Pons (tissue), 1 donor: ENCODE data around the gene PRKCE.
A peak's percentile ranks its signal among the peaks of the same experiment; 100 is the strongest.

Experiments used
- DNase-seq: peaks from one replicate; pipeline ENCODE4 v3.0.0-alpha.2; 2016; ENCODE audit warnings: low spot score

Gene PRKCE

DNA sequence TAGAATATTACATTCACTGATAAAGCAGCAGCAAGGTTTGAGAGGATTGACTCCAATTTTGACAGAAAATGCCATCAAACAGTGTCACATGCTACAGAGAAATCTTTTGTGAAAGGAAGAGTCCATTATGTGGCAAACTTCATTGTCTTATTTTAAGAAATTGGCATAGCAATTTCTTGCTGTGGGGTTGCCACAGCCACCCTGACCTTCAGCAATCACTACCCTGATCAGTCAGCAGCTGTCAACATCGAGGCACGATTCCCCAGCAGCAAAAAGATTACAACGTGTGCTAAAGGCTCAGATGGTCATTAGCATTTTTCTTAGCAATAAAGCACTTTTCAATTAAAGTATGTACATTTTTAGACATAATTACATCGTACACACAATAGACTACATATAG lies 74.7 kb downstream of the PRKCE start:
- DNase-seq: no peak

DNA sequence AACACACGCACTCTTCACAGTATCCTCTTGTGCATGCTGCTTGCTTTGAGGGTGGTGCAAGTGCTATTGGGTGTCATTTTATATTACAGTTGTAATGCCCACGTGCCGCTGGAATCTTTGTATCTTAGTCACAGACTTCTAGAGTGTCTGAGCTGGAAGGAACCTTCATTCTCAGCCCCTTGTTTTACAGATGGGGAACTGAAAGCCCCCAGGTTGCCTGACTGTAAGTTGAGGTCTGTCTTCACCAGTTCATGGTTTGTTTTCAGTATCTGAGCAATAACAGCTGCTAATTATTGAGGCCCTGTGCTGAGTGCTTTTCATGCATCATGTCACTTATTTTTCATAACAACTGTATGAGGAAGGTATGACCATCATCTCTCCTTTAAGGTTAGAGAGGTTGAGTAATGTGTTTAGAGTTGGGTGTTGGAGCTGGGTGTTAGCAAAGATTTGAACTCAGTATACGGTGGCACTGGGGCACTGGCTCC lies 77.0 kb downstream of the PRKCE start:
- no peak for DNase-seq

GRCh38 chr2:45729753-45730512 lies 78.5 kb downstream of the PRKCE start:
- DNase-seq: peak; percentile 48

GRCh38 chr2:45731141-45731540 lies 79.7 kb downstream of the PRKCE start:
- no peak for DNase-seq

DNA sequence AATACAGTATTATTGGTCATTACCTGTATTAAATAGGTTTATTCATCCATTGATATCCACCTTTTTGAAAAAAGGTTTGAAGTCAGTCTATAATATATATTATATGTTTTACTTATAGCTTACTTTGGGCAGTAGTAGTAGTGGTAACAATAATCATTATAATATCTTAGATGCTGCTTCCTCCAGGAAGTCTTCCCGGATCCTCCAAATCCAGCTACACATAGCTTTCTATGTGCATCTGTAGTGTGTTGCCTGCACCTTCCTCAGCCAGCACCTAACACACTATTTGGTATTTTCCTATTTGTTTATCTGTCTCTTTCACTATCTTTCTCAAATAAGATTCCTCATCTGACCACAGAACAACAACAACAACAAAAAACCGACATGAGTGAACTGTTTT lies 81.0 kb downstream of the PRKCE start:
- no peak for DNase-seq

DNA sequence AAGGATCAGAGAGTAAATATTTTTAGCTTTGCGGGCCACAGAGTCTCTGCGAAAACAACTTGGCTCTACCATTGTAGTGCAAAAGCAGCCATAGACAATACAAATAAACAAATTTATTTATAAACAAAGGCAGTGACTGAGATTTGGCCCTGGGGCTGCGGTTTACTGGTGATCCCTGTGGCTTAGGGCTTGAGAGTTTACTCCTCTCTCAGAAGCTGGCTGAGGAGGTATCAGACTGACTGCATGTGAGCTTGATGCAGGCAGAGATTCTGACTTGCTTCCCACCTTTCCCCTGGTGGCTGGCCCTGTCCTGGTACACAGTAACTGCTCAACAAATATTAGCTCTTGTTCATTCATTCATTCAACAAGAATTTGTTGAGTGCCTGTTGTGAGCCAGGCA lies 81.5 kb downstream of the PRKCE start:
- DNase-seq: no peak

DNA sequence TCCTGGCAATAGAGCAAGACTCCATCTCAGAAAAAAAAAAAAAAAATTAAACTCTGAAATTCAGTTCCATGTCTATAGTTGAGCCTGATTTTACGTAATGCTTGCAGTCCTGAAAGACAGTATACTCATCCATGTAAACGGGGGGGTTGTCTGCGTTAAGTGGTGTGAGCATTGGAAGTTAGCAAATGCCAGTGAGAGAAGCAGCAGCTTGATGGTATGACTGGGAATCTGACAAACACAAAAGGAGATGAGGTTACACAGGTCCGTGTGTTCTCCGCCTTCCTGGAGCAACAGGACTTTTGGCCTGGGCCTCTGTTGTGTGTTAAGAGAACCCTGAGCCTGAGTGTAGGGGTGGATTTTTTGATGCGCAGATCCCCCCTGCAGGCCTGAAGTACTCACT lies 82.9 kb downstream of the PRKCE start:
- no peak for DNase-seq

DNA sequence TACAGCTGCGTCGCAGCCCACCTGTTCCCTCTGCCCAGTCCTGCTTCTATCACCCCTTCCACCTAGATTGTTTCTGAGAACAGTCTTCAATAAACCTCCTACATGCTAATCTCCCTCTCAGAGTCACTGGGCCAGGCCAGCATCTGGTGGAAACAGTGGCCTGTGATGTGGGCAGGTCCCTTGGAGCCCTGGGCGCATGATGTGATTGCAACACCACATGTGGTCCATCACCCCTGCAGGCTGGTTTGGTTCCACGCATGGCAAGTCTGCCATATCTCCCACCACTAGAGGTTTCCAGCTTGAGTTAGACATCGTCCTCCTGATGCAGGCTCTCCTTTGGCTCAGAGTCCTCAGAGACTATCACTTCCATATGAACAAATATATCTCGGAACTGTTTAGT lies 83.5 kb downstream of the PRKCE start:
- DNase-seq: no peak

- no peak for DNase-seq
These were observed 85.6 kb downstream of the PRKCE start for GRCh38 chr2:45736757-45737704.

GRCh38 chr2:45739796-45740485 lies 88.5 kb downstream of the PRKCE start:
- no peak for DNase-seq

DNA sequence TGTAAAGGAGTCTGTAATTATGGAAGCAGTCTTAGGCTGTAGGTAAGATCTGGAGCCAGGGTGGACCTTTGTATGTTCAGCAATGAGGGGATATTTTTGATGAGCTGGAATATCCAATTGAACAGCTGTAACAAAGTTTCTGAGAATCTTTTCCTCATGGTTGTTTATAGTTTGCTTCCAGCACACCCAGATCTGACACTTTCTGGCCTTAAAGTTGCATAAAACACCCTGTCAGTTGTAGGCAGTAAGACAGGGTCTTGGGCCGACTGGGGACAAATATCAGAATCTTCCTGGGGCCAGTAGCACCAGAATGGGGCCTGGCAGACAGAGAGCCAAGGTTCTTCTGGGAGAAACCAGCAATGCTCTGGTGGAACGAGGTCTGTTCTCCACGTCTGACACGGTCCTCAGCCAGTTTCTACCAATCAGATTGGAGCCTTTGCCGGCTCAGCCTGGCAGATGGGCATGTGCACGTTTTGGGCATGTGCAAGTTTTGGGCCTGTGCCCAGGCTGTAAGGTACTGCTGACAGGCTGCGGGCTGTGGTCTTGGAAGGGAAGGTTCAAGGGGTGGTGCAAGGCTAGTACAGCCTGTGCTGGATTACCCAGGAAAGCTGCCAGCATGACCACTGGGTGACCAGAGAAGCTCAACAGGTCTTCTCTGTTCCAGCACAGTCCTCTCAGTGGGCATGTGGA lies 89.8 kb downstream of the PRKCE start:
- DNase-seq: no peak

DNA sequence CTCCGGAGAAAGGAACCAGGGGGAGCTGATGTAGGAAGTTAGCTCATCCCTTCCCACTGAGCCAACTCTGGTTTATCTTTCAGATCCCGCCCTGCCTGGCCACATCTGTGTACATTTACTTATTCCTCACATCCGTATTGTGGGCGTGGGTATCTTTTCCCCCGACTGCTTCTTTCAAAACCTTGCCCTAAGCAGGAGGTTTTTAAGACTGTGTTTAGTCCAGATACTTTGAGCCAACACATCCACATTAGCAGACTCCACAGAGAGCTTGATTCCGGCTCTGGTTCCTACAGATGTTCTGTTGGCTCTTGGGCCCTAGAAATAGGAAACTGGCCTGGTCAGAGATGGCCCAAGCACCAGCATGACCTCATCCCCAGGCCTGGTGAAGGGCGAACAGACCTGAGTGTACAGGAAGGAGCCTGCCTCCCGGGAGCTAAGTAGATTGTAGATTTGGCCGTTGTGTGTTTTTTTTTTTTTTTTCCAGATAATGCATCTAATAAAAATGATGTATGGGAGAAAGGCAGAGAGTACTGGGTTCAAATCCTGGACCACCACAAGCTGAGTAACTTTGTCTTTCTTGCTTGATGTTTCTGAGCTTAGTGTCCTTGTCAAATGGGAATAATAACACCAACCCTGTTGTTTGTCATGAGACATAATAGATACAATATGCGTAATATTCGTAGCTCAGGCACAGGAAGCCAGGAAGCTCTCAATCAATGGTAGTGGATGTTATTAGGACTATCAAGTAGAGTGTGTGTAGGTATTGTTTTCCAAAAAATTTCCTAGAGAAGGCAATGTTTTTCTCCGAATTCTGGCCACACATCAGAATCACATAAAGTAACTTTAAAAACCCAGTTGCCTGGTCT lies 92.3 kb downstream of the PRKCE start:
- DNase-seq: no peak

DNA sequence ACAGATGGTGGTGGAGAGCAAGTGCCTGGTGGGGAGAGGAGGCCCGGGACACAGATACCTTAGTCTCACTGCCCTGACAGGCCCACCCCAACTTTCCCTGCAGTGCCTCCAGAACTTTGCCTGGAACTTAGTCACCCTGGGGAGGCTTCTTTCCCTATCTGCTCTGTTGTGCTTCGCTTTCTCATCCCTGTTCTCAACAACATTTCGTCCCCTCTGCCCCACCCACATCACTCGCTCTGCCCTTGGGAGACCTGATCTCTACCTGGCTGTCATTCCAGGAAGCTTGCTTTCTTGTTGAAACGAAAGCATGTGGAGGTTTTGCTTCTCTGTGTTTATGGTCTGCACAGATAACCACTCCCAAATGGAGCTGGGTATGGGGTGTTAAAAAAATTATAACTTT lies 93.8 kb downstream of the PRKCE start:
- DNase-seq: no peak

DNA sequence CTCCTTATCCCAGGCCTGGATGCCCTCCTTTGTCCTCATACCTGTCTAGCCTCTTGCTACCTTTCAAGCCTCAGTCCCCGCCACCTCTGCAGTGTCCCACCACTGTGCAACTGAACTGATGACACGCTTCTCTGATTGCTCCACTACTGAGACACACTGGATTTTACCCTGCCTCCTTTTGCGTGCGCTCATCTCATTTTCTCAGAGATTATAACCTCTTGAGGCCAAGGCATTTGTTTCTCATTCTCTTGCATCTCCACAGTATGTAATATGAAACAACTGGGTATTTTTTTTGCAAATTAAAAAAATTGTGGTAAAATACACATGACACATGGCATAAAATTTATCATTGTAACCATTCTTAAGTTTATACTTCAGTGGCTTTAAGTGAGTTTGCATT lies 95.4 kb downstream of the PRKCE start:
- no peak for DNase-seq

DNA sequence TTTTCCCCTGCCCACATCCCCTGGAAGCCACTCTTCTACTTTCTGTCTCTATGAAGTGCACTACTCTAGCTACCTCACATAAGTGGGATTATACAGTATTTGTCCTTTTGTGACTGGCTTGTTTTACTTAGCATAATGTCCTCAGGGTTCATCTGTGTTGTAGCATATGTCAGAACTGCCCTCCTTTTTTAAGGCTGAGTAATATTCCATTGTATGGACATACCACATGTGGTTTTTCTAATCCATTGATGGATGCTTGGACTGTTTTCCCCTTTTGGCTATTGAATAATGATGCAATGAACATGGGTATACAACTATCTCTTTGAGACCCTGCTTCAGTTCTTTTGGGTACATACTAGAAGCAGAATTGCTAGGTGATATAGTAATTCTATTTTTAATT lies 95.9 kb downstream of the PRKCE start:
- no peak for DNase-seq

- no peak for DNase-seq
These were observed 96.8 kb downstream of the PRKCE start for GRCh38 chr2:45748239-45748638.

DNA sequence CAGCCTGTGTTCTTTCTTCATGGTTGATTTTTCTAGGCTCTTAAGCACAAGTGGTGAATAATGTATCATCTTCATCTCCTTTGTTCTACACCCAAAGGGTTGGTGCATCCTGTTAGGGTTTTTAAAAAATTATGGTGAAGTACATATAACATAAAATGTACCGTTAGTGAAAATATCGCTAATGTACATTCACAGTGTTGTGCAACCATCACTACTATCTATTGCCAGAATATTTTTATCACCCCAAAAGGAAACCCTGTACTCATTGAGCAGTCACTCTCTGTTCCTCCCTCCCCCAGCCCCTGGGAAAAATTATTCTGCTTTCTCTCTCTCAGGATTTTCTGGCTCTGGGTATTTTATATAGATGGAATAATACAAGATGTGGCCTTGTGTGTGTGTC lies 98.5 kb downstream of the PRKCE start:
- no peak for DNase-seq

DNA sequence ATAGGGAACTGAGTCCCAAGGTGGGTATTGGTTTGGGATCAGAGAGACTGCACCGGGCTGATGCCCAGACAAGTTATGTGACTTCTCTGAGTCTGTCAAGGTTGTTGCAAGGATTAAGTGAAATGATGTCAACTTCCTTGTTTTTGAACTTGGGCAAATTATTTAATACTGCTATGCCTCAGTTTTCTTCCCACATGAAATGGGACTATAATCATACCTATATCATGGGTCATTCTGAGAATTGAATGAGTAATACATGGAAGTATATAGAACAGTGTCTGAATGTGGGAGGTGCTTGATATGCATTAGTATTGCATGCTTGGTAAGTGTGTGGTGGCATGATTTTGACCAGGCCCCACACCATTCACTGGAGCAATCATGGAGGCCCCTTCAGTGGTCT lies 99.0 kb downstream of the PRKCE start:
- no peak for DNase-seq

GRCh38 chr2:45753381-45753780 lies 101.9 kb downstream of the PRKCE start:
- no peak for DNase-seq

GRCh38 chr2:45754131-45755010 lies 102.9 kb downstream of the PRKCE start:
- DNase-seq: peak; percentile 11
